Large intestine (tissue), 3 donors: ENCODE results near the gene ATP4B. TPM values are rescaled to one million over a fixed set of nuclear protein-coding genes. Genes with fewer than 3 reads are reported as not detected.

Experiments used
- DNase-seq, 2 donors: peaks; one replicate each; pipeline versions ENCODE4 v3.0.0 to v3.0.0-alpha.2; 2013
- H3K27ac ChIP-seq: one replicate; pipeline ENCODE4 v1.5.1; 2013; ENCODE audit warnings: low read length
- H3K27me3 ChIP-seq: 2 replicates; pipeline ENCODE4 v1.6.1; 2013; ENCODE audit warnings: low read length; ENCODE audit not compliant: control insufficient read depth, insufficient read depth
- H3K36me3 ChIP-seq: 2 replicates; pipeline ENCODE4 v1.6.1; 2013; ENCODE audit warnings: low read length; ENCODE audit not compliant: control insufficient read depth, insufficient read depth
- H3K4me1 ChIP-seq: one replicate; pipeline ENCODE4 v1.6.1; 2013; ENCODE audit warnings: low read length; ENCODE audit not compliant: control insufficient read depth, insufficient read depth
- H3K4me3 ChIP-seq: one replicate; pipeline ENCODE4 v1.5.1; 2013; ENCODE audit warnings: low read length
- H3K9me3 ChIP-seq: one replicate; pipeline ENCODE4 v1.6.1; 2013; ENCODE audit warnings: mild to moderate bottlenecking, low read depth, low read length, moderate library complexity; ENCODE audit not compliant: control insufficient read depth
- WGBS: methylation state at CpG from one replicate; pipeline ENCODE4 v1.1.5; 2013; ENCODE audit warnings: low lambda C conversion rate; ENCODE audit not compliant: insufficient coverage; 5-methylcytosine and 5-hydroxymethylcytosine counted together
- polyA plus RNA-seq: library from polyadenylated mRNA; unstranded; fragments of 120-200 nt; gene quantifications from one replicate; pipeline ENCODE4 v1.2.1, GENCODE V29; 2013

The ATP4B gene
- polyA plus RNA-seq, 1 donor, result 0.04 TPM

DNA sequence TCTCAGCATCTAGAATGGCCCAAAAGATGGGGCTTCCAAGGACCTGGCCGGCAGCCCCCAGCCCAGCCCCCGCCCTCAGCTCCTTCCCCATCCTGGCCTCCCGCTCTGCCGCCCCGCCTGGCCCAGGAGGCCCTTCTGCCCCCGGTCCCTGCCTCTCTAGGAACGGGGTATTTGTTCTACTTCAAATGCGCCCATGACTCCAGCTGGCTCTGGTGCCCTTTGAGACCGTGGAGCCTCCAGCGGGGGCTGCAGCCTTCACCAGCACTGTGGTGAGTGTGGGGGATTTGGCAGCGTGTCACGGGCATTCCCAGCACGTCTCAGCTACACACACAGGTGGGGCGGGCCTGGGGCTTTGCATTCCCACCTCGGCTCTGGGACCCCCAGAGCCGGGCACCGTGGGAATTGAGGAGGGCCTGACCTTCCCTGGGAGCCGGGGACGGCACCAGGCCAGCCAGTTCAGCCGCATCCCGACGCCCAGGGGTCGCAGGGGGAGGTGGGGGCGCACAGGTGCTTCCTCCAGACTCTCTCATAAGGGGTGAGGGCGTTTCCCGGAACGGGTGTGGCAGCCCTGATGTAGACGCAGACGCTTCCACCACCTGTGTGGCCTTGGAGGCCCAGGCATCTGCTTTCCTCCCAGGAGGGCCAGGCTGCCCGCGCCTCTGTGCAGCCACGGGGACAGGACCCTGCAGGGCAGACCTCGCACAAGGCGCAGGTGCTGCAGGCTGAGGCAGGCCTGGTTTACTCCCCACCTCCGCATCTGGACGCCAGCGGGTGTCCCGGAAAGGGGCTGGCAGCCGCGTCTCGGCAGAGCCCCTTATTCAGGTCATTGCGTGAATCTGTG, 947 bp downstream of the ATP4B start:
- Histone ChIP-seq H3K27me3 (no peaks in the 10 kb centered on the region), H3K9me3 (no peaks in the 10 kb centered on the region), H3K4me1 (peaks cover 3% of the 10 kb centered on the region), H3K4me3 (no peak overlapping the region), H3K36me3 (no peaks in the 10 kb centered on the region), H3K27ac (no peak overlapping the region)
- DNase-seq, result no peak
- no CpG with 5 or more reads among the region's 42 CpGs for WGBS

DNA sequence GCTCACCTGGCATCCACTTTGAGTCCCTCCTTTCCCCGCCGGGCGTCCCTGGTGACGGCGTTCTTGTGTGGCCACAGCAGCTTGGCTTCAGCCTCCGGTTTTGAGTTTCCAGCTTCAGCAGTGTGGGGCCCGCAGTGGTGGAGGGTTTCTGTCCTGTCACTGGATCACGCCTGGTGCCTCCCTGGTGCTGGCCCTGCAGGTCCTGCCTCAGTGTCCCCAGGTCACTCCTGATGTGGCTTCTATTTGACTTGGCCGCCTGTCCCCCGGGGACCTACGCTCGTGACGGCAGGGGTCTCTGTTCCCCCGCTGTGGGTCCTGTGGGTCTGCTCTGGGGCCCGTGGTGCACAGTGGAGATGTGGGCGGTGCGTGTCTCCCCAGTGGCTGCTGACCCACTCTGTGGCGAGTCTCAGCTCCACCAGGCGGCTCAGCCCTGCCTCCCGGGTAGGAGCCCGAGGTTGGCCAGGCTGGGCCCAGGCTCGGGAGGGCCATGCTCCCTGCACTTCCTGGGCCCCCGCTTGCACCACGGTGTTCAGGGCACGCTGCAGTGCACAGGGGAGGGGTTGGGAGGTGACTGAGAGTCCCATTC, 1.9 kb downstream of the ATP4B start:
- Histone ChIP-seq H3K36me3 (no peaks in the 10 kb centered on the region), H3K9me3 (peaks cover 3% of the 10 kb centered on the region), H3K27me3 (no peaks in the 10 kb centered on the region), H3K27ac (no peak overlapping the region), H3K4me1 (peaks cover 3% of the 10 kb centered on the region), H3K4me3 (no peak overlapping the region)
- no CpG with 5 or more reads among the region's 25 CpGs for WGBS
- DNase-seq, result no peak

DNA sequence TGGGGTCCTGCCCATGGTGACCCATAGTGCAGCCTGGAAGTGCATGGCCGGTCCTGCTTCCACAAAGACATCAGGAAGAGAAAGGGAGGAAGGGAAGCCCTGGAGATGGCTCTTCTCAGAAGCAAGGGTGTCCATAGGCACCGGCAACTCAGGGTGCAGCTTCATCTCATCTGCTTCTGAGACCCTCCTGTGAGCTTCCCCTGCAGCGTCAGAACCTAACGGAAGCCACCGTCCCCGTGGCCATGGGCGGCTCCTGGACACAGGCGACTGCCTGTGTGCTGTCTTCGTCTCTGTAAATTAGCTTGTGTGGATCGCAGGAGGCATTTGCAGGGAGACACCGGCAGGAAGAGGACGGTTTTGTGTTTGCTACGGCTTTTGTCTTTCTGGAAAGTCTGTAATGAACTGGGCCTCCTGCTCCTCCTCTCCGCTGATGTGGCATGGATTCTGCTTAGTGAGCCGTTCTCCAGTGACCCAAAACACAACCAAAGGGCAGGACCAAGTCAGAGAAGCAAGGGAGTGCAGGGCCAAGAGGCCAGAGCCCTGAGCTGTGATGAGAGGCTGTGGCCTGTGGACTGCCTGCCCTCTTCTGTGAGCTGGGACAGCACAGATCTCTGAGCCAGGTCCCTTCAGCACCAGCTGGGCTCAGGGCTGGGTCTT, 2.5 kb downstream of the ATP4B start:
- Histone ChIP-seq H3K27ac (no peak overlapping the region), H3K27me3 (no peaks in the 10 kb centered on the region), H3K4me3 (no peak overlapping the region), H3K36me3 (no peaks in the 10 kb centered on the region), H3K9me3 (peaks cover 3% of the 10 kb centered on the region), H3K4me1 (peaks cover 3% of the 10 kb centered on the region)
- no CpG with 5 or more reads among the region's 15 CpGs for WGBS
- no peak for DNase-seq

DNA sequence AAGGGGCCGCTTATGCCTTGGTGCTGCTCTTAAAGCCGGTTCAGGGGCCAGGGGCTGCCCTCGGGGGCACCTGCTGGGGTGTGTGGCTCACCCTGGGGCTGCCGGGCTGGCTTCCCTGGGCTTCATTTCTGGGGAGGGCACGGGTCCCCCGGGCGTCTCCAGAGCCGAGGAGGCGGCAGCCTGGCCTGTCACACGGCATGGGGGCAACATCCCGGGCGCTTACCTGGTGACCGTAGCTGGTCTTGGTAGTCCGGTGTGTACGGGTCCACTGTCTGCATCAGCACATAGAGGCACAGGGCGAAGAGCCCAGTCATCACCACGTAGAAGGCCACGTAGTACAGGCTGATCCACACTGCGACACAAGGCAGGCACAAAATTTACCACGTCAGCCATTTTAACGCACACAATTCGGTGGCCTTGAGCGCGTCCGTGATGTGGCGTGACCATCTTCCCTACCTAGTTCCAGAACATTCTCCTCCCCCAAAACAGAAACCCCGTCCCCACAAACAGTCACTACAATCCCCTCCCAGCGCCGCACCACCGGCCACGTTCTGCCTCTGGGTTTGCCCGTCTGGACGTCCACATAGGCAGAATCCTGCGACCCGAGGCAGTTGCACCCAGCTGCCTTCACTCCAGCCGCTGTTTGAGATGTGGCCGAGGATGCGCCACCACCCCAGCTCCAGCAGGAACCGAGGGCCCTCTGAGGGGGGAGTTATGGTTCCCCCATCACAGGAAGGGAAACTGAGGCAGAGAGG, 3.2 kb downstream of the ATP4B start:
- H3K4me3 ChIP-seq, result no peak overlapping the region
- H3K36me3 ChIP-seq, result no peaks in the 10 kb centered on the region
- H3K27ac ChIP-seq, result no peak overlapping the region
- peaks cover 3% of the 10 kb centered on the region for H3K4me1 ChIP-seq
- H3K27me3 ChIP-seq, result no peaks in the 10 kb centered on the region
- DNase-seq, result no peak
- WGBS, result no CpG with 5 or more reads among the region's 39 CpGs
- H3K9me3 ChIP-seq, result peaks cover 3% of the 10 kb centered on the region

DNA sequence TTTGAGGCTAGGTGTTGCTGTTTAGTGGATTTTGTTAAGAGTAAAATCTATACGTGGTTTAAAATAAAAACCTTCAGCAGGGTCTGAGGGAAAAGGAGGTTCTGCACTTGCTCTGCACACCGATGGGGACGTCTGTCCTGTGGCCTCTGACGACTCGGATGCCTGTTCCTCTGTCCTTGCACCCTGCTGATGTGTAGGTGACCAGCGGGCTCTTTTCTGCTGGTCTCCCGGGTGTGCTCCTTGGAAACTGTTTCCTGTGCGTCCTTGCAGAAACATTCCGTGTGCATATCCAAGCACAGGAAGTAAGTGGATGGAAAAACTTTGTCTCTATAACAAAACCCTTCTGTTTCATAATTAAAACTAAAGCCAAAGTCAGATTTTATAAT, 3.8 kb downstream of the ATP4B start:
- Histone ChIP-seq H3K36me3 (no peaks in the 10 kb centered on the region), H3K4me1 (peaks cover 3% of the 10 kb centered on the region), H3K4me3 (no peak overlapping the region), H3K9me3 (peaks cover 3% of the 10 kb centered on the region), H3K27me3 (no peaks in the 10 kb centered on the region), H3K27ac (no peak overlapping the region)
- 64% methylated on average over 3 of the region's 9 CpGs for whole genome bisulfite sequencing
- no peak for DNase-seq

DNA sequence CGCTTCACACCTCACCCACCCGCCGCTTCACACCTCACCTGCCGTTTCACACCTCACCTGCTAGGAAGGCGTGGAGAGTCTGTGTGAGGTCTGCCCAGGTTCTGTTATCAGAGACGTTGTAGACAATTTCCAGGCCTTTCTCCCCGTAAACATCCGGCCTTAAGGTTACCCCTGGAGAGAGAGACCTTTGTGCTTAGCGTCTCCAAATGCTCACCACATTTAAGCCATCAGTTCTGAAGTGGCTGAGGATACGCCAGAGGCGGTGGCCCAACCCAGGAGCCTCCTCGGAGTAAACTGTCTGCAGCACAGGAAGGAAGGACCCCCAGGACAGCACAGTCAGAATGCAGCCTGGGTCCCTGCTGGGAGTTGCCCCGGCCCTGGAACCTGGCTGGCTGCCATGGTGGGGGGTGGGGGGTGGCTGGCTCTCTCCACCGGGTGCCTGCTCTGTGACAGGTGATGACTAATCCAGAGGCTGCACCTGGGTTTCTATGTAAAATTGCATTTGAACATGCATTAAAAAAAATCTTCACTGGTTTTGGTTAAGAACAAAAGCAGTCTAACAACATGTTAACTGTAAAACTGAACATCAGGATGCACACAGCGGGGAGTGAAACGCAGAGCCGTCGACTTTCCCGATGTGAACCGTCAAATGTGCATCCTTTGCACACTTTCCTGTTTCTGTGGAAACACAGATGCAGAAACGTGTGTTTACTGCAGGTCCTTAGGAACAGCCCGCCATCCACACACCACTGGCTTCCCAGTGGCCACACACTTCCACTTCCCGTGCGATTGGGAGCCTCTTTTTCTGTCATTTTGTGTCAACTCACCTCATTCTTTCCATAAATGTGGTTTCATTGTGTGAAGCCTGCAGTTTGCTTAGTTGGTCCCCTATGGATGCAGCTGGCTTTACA, 4.5 kb downstream of the ATP4B start:
- H3K27ac ChIP-seq, result no peak overlapping the region
- H3K4me3 ChIP-seq, result no peak overlapping the region
- no CpG with 5 or more reads among the region's 24 CpGs for WGBS
- DNase-seq, result peak in 1 of 2 donors; percentile 17
- H3K27me3 ChIP-seq, result no peaks in the 10 kb centered on the region
- H3K9me3 ChIP-seq, result peaks cover 3% of the 10 kb centered on the region
- H3K36me3 ChIP-seq, result no peaks in the 10 kb centered on the region
- H3K4me1 ChIP-seq, result peaks cover 3% of the 10 kb centered on the region

DNA sequence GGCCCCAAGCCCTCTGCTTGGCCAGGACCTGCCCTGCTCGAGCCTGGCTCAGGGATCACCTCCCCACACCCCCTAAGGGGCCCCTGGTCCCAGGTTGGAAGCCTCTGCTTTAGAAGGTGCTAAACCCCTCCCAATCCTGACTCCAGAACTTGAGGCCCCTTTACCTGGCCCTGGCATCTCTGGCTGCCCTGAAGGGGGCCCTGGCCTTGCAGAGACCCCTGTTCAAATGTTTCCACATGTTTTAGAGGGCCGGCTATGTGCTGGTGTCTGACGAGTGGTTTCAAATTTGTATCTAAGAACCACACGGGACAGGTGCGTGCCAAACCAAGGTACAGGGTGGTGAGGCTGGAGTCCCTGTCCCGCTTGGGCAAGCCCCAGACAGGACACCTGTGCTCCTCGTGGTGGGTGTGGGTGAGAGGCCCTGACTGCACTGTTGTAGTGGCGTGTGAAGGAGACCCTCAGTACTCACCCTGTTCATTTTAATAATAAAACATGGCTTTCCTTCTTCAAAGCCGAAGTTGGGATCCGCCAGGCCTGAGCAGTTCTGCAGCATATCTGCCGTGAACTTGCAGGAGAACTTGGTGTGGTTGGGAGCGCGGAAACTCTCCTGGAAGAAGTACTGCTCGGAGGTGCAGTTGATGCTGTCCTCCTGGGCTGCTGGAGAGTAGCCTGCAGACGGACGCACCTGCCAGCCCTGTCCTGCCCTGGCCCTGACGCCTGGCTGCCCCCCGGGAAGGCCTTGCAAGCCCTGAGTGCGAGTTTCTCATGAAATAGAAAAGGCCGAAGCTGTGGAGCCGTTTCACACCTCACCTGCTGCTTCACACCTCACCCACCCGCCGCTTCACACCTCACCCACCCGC, 5.4 kb downstream of the ATP4B start:
- no peak overlapping the region for H3K4me3 ChIP-seq
- H3K4me1 ChIP-seq, result peaks cover 3% of the 10 kb centered on the region
- no CpG with 5 or more reads among the region's 24 CpGs for WGBS
- no peaks in the 10 kb centered on the region for H3K27me3 ChIP-seq
- peaks cover 3% of the 10 kb centered on the region for H3K9me3 ChIP-seq
- DNase-seq, result no peak
- no peak overlapping the region for H3K27ac ChIP-seq
- H3K36me3 ChIP-seq, result no peaks in the 10 kb centered on the region

DNA sequence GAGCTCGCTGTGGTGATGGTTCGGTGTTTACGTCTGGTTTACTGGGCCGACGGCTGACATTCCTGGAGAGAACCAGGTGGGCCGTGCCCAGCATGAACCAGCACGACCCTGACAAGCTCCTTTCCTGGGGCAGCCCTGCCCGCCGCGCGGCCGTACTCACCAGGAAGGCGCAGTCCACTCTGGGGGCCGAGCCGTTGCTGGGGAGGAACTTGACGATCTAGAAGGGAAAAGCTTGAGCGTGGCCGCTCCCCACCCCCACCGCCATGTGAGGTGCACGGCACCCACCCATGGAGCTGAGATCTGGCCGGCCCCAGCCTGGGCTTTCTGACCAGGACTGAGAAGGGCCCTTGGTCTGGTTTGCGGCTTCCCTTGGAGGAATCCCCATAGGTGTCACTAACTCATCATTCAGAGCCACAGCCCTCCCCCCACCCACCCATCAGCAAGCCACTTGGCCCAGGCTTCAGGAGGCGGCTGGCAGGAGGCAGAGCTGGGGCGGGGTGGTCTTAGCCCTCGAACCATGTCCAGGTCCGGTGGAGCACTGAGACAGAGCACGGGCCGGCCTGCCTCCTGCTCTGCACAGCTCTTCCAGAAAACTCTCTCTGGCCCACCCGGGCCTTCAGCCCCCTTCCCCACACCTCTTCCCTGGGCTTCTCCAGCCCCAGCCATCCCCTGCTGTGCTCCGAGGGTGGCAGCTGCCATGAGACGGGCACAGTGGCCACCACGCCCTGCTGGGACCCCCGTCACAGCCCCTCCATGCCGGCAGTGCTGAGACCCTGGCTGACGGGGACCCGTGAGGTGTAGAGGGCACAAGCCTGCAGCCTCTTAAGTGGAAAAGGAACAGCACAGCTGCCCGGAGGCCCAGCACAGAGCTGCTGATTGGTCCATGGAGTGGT, 6.2 kb downstream of the ATP4B start:
- WGBS, result no CpG with 5 or more reads among the region's 37 CpGs
- no peak overlapping the region for H3K27ac ChIP-seq
- H3K4me3 ChIP-seq, result no peak overlapping the region
- peaks cover 5% of the 10 kb centered on the region for H3K9me3 ChIP-seq
- no peaks in the 10 kb centered on the region for H3K4me1 ChIP-seq
- H3K27me3 ChIP-seq, result no peaks in the 10 kb centered on the region
- no peaks in the 10 kb centered on the region for H3K36me3 ChIP-seq
- DNase-seq, result no peak
